H1 (cell line): ENCODE results near the gene C12orf56. TPM values are rescaled to one million over a fixed set of nuclear protein-coding genes. Genes with fewer than 3 reads are reported as not detected.

Experiments
- CTCF ChIA-PET: fragments of 300-600 bp; sonication (Branson Sonifier 250); formaldehyde crosslinking; loops from one replicate; lab custom pipeline; 2021; ENCODE audit not compliant: partially characterized antibody; lab: Charles Lee
- POLR2A ChIA-PET: fragments of 300-600 bp; sonication (Branson Sonifier 250); formaldehyde crosslinking; loops from one replicate; lab custom pipeline; 2021; ENCODE audit warnings: inconsistent platforms; ENCODE audit not compliant: partially characterized antibody; lab: Charles Lee
- DNase-seq, 2 experiments: peaks; one replicate each; pipeline versions ENCODE4 v3.0.0 to v3.0.0-alpha.2; 2010 to 2022; ENCODE audit warnings: low spot score in 2 of 2, low read depth in 1 of 2, mixed read lengths in 1 of 2
- FAIRE-seq: peaks from 2 replicates; lab custom pipeline; 2011; peaks lifted over from hg19 to GRCh38; lab: Jason Lieb, UNC
- H2AFZ ChIP-seq: 2 replicates; pipeline ENCODE4 v1.8.1; 2012; ENCODE audit warnings: low read length, inconsistent platforms
- H2AK5ac ChIP-seq: 2 replicates; pipeline ENCODE4 v1.6.1; 2013; ENCODE audit warnings: low read depth, low read length
- H2BK120ac ChIP-seq: replicated peaks from 2 replicates; pipeline ENCODE3; 2013; ENCODE audit warnings: low read depth, low read length, inconsistent platforms
- H2BK12ac ChIP-seq: 2 replicates; pipeline ENCODE4 v1.6.1; 2013; ENCODE audit warnings: low read depth, low read length
- H2BK15ac ChIP-seq: 2 replicates; pipeline ENCODE4 v1.6.1; 2013; ENCODE audit warnings: low read length
- H2BK20ac ChIP-seq: 2 replicates; pipeline ENCODE4 v1.6.1; 2013; ENCODE audit warnings: low read length
- H2BK5ac ChIP-seq: 2 replicates; pipeline ENCODE4 v1.6.1; 2013; ENCODE audit warnings: low read depth, low read length
- H3K14ac ChIP-seq: 2 replicates; pipeline ENCODE4 v1.6.1; 2013; ENCODE audit warnings: inconsistent platforms; ENCODE audit not compliant: insufficient read length
- H3K18ac ChIP-seq: 2 replicates; pipeline ENCODE4 v1.6.1; 2013; ENCODE audit warnings: low read length; ENCODE audit errors: extremely low read depth
- H3K23ac ChIP-seq: 2 replicates; pipeline ENCODE4 v1.6.1; 2013; ENCODE audit warnings: inconsistent platforms; ENCODE audit not compliant: insufficient read length
- H3K23me2 ChIP-seq: 2 replicates; pipeline ENCODE4 v1.6.1; 2013; ENCODE audit warnings: low read depth, low read length
- H3K27ac ChIP-seq: 2 replicates; pipeline ENCODE4 v1.6.1; 2011; ENCODE audit warnings: low read depth, low read length, inconsistent platforms
- H3K27me3 ChIP-seq, 4 experiments: replicated peaks in 1 of 4; 1 replicate in 1 of 4; 2 replicates in 3 of 4; pipeline versions ENCODE4 v1.6.1 to v1.8.1; 2011 to 2013; ENCODE audit warnings: low read length in 3 of 4, mild to moderate bottlenecking in 3 of 4, inconsistent platforms in 2 of 4, mixed read lengths in 2 of 4, moderate library complexity in 1 of 4; ENCODE audit not compliant: control insufficient read depth in 3 of 4, insufficient read depth in 3 of 4; ENCODE audit errors: extremely low read depth in 1 of 4
- H3K36me3 ChIP-seq, 4 experiments: 2 replicates each; pipeline versions ENCODE4 v1.6.1 to v1.8.1; 2011 to 2013; ENCODE audit warnings: mild to moderate bottlenecking in 4 of 4, low read length in 3 of 4, moderate library complexity in 2 of 4, control low read depth in 1 of 4, inconsistent platforms in 1 of 4; ENCODE audit not compliant: insufficient read depth in 4 of 4, control insufficient read depth in 2 of 4
- H3K4ac ChIP-seq: replicated peaks from 2 replicates; pipeline ENCODE3; 2013; ENCODE audit warnings: low read length, low read depth, mixed read lengths, inconsistent platforms; ENCODE audit not compliant: insufficient read length
- H3K4me1 ChIP-seq, 4 experiments: replicated peaks in 1 of 4; 1 replicate in 1 of 4; 2 replicates in 3 of 4; pipeline versions ENCODE4 v1.6.1 to v1.8.1; 2011 to 2013; ENCODE audit warnings: low read length in 3 of 4, inconsistent platforms in 2 of 4, mixed read lengths in 1 of 4; ENCODE audit not compliant: insufficient read depth in 4 of 4, control insufficient read depth in 3 of 4
- H3K4me2 ChIP-seq, 2 experiments: 2 replicates each; pipeline versions ENCODE4 v1.6.1 to v1.8.1; 2011 to 2013; ENCODE audit warnings: low read depth in 2 of 2, low read length in 2 of 2, control low read depth in 1 of 2, inconsistent platforms in 1 of 2, mild to moderate bottlenecking in 1 of 2; ENCODE audit not compliant: insufficient read depth in 1 of 2
- H3K4me3 ChIP-seq, 4 experiments: fragments of 200-600, 300-600 bp in 1 of 4; sonication (generic), shearing (Covaris generic), sonication (Bioruptor Twin) in 1 of 4; 2 replicates each; pipeline versions ENCODE4 v1.5.1 to v1.8.1; 2011 to 2016; ENCODE audit warnings: low read length in 4 of 4, low read depth in 3 of 4, control low read depth in 2 of 4, inconsistent platforms in 2 of 4, mild to moderate bottlenecking in 2 of 4, mixed read lengths in 1 of 4, moderate library complexity in 1 of 4; ENCODE audit not compliant: insufficient read depth in 2 of 4; ENCODE audit errors: extremely low read depth in 1 of 4
- H3K56ac ChIP-seq: replicated peaks from 2 replicates; pipeline ENCODE3; 2013; ENCODE audit warnings: low read depth, mild to moderate bottlenecking, mixed read lengths, low read length, inconsistent platforms; ENCODE audit not compliant: insufficient read length
- H3K79me1 ChIP-seq: 2 replicates; pipeline ENCODE4 v1.6.1; 2013; ENCODE audit warnings: low read depth, low read length, control low read depth
- H3K79me2 ChIP-seq, 2 experiments: 2 replicates each; pipeline versions ENCODE4 v1.6.1 to v1.8.1; 2012 to 2013; ENCODE audit warnings: low read length in 2 of 2, mild to moderate bottlenecking in 2 of 2, inconsistent platforms in 1 of 2; ENCODE audit not compliant: insufficient read depth in 2 of 2, control insufficient read depth in 1 of 2
- H3K9ac ChIP-seq, 4 experiments: replicated peaks in 1 of 4; 1 replicate in 1 of 4; 2 replicates in 3 of 4; pipeline versions ENCODE4 v1.6.1 to v1.8.1; 2011 to 2013; ENCODE audit warnings: low read depth in 3 of 4, low read length in 3 of 4, control low read depth in 2 of 4, mild to moderate bottlenecking in 2 of 4, moderate library complexity in 2 of 4, inconsistent platforms in 1 of 4; ENCODE audit errors: extremely low read depth in 1 of 4
- H3K9me3 ChIP-seq, 2 experiments: 2 replicates each; pipeline versions ENCODE4 v1.6.1 to v1.8.1; 2012 to 2013; ENCODE audit warnings: mild to moderate bottlenecking in 2 of 2, moderate library complexity in 2 of 2, control low read depth in 1 of 2, inconsistent platforms in 1 of 2, low read depth in 1 of 2, low read length in 1 of 2, mixed read lengths in 1 of 2; ENCODE audit not compliant: insufficient read depth in 2 of 2
- H4K20me1 ChIP-seq, 2 experiments: replicated peaks in 1 of 2; 2 replicates each; pipeline versions ENCODE3 to v1.8.1; 2011 to 2013; ENCODE audit warnings: inconsistent platforms in 2 of 2, low read length in 2 of 2, mild to moderate bottlenecking in 1 of 2; ENCODE audit not compliant: insufficient read depth in 2 of 2, control insufficient read depth in 1 of 2
- H4K5ac ChIP-seq: 2 replicates; pipeline ENCODE4 v1.6.1; 2013; ENCODE audit warnings: low read length, low read depth, mixed read lengths, inconsistent platforms; ENCODE audit not compliant: insufficient read length
- H4K8ac ChIP-seq: 2 replicates; pipeline ENCODE4 v1.8.0; 2013; ENCODE audit warnings: mild to moderate bottlenecking, moderate library complexity, low read length, inconsistent platforms; ENCODE audit not compliant: insufficient read depth; ENCODE audit errors: extremely low read depth
- H4K91ac ChIP-seq: replicated peaks from 2 replicates; pipeline ENCODE3; 2013; ENCODE audit warnings: low read length, mixed read lengths, inconsistent platforms; ENCODE audit not compliant: insufficient read length
- WGBS, 2 experiments: shearing (Covaris generic) in 1 of 2; methylation state at CpG; one replicate each; pipeline versions ENCODE4 v1.1.6 to v1.1.7; 2013 to 2015; ENCODE audit warnings: low lambda C conversion rate in 2 of 2, mixed read lengths in 2 of 2, inconsistent platforms in 1 of 2, low coverage in 1 of 2, missing lambda C conversion rate in 1 of 2; ENCODE audit not compliant: insufficient replicate concordance in 2 of 2, insufficient coverage in 1 of 2, insufficient read length in 1 of 2; ENCODE audit errors: extremely low coverage in 1 of 2, missing lambda C conversion rate in 1 of 2; 5-methylcytosine and 5-hydroxymethylcytosine counted together
- polyA plus RNA-seq, 7 experiments: library from polyadenylated mRNA; depleted of rRNA in 3 of 7; stranded (reverse) in 5 of 7; unstranded in 2 of 7; fragments of >200 nt in 5 of 7; fragments of 200-250 nt in 2 of 7; gene quantifications; 1 replicate in 5 of 7; 2 replicates in 1 of 7; 4 replicates in 1 of 7; pipeline versions ENCODE4 v1.2.1 to v1.2.3, GENCODE V29; 2011 to 2013; ENCODE audit warnings: missing spikeins in 2 of 7, mixed read lengths in 2 of 7
- total RNA-seq: library from RNA; stranded (reverse); fragmentation: NEBNext Ultra II Directional; extraction: Animal tissue kit (Norgen Biotek cat#: 25700); gene quantifications from 2 replicates; pipeline ENCODE4 v1.2.1, GENCODE V29; 2021

Gene C12orf56
- total and polyA plus RNA-seq, 2 of the 8 experiments (the other 6 are each of a cell fraction or from before 2014, with no cell fraction given), result 1.1 to 2.9 TPM

- Histone ChIP-seq H3K23me2 (no peaks in the 10 kb centered on the region), H2AK5ac (no peak overlapping the region), H3K36me3 (no peaks in the 10 kb centered on the region), H3K4me1 (peaks cover 0 to 7% (median 2%) of the 10 kb centered on the region in 4 experiments; a peak in 3 of 7 replicates), H3K79me1 (no peaks in the 10 kb centered on the region), H3K56ac (no peak overlapping the region), H2BK5ac (no peak overlapping the region), H2AFZ (no peak overlapping the region), H3K4me2 (no peak overlapping the region), H3K23ac (no peak overlapping the region), H4K91ac (no peak overlapping the region), H2BK15ac (no peak overlapping the region), H2BK20ac (no peak overlapping the region), H3K79me2 (no peaks in the 10 kb centered on the region), H4K8ac (no peak overlapping the region), H3K4me3 (no peak overlapping the region), H3K27ac (no peak overlapping the region), H4K20me1 (no peaks in the 10 kb centered on the region), H2BK120ac (no peak overlapping the region), H3K9me3 (no peaks in the 10 kb centered on the region), H3K27me3 (no peaks in the 10 kb centered on the region), H2BK12ac (no peak overlapping the region), H3K14ac (no peak overlapping the region), H4K5ac (no peak overlapping the region), H3K4ac (no peak overlapping the region), H3K18ac (no peak overlapping the region), H3K9ac (no peak overlapping the region)
- DNase-seq, result no peak
- no peak for FAIRE-seq
- WGBS, 2 experiments, result 50% methylated on average over 2 of the region's 2 CpGs; no CpG with 5 or more reads in 1 of the 2 experiments
- CTCF ChIA-PET, result interaction anchor here (0.9 to 1.8 kb wide), 4 partner anchors 10 to 124 kb away, joined by 3 to 4 read pairs (median 3); no protein-coding TSS in a partner anchor
- POLR2A ChIA-PET, result interaction anchor here (0.6 to 0.7 kb wide), 2 partner anchors 67 to 97 kb away, joined by 3 read pairs; no protein-coding TSS in a partner anchor
Observed at GRCh38 chr12:64269161-64269560, 121.4 kb downstream of the C12orf56 start.
